GM21528 (cell line): ENCODE measurements around the gene MB.
"Not testable (repeated sequence)": the region's sequence is repeated elsewhere in the genome, so short reads cannot be mapped to it uniquely, and the experiment has no call there.

Experiments used
- ATAC-seq: cut with Tn5 transposase; IDR thresholded peaks from one replicate; pipeline ENCODE4 v1.9.1; 2021; ENCODE audit warnings: mild to moderate bottlenecking, moderate library complexity; ENCODE audit not compliant: unreplicated experiment, low FRiP score

MB gene

GRCh38 chr22:35638410-35638809 is 21.3 kb upstream of the MB start:
- no peak for ATAC-seq

- no peak for ATAC-seq
These were observed 20.9 kb upstream of the MB start for GRCh38 chr22:35638001-35638400.

- no peak for ATAC-seq
These were observed 20.1 kb upstream of the MB start for GRCh38 chr22:35637254-35637653.

GRCh38 chr22:35634943-35635540 is 17.9 kb upstream of the MB start:
- no peak for ATAC-seq

- no peak for ATAC-seq
These were observed 16.9 kb upstream of the MB start for GRCh38 chr22:35634015-35634414.

DNA sequence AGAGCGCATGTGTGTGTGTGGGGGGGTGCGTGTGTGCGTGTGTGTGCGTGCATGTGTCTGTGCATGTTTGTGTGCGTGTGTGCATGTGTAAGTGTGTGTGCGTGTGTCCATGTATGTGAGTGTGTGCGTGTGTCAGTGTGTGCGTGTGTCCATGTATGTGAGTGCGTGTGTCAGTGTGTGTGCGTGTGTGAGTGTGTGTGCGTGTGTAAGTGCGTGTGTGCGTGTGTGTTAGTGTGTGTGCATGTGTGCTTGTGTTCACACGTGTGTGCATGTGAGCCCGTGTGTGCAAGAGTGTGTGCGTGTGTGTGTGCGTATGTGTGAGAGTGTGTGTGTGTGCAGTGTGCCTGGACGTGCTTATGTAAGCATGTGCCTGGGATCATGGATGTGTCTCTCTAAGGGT is 16.4 kb upstream of the MB start:
- no peak for ATAC-seq

DNA sequence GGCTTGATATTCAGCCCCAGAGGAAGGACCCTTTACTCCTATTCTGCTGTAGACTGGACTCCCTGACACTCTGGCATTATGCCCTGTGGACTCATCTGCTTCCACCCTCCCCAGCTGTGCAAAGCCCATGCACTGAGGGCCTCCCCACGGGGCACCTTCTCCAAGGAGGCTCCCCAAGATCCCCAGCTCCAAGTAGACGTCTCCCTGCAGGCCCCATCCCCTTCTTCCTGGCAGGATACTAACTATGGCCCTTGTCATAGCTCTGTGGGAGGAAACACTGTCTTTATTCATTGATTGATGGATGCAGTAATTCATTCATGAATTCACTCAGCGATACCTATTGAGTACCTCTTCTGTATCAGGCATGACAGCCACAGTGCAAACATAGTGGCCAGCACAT is 15.8 kb upstream of the MB start:
- ATAC-seq = no peak

GRCh38 chr22:35631597-35631996 is 14.5 kb upstream of the MB start:
- ATAC-seq = no peak

DNA sequence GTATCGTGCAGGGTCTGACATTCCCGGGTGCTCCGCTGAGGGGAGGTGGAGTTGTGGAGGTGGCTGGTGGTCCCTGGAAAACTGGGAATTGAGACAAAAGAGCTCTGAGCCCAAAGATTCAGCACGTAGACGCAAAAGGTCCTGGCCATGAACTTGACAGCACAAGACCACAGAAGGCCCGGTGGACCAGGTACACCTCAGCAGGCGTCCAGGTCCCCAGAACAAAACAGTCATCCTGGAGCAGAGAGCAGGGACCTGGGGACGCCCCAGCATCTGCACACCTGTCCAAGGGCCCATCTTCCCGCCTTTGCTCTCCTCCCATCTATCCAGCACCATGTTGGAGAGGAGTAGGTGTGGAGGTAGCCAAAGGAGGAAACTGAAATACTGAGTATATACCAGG is 13.8 kb upstream of the MB start:
- ATAC-seq = no peak

- ATAC-seq = no peak
These were observed 13.3 kb upstream of the MB start for GRCh38 chr22:35630387-35630793.

DNA sequence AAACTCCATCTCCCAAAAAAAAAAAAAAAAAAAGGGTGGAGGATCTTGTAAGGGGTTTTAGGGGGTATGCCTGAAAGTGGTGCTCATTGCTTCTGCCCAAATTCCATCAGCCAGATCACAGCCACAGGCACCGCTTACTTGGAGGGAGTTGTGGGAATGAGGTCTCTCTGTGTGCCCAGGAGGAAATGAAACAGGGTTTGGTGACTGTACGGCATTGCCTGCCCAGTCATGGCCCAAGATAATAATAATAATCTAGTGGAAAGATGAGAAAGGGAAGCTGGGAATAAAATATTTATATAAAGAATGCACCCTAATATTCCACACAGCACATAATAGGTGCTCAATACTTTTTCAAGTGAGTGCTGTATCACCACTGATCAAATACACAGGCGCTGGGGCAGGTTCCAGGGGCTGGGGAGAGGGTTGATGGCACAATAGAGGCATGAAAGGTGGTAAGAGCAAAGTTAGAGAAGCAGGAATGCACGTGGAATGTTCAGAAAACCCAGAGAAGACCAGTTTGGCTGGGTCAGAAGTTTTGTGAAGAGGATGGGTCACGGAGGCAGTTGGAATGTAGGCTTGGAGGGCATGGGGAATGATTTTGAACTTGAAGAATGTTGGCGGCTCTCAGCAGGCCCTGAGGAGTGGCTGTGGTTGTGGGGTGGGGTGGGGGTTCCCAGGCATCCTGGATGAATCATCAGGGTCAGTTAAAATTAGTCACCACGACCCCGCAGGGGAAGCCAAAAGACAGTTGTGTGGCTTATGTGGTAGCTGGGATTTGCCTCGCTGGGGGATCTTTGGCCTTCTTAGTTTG is 12.5 kb upstream of the MB start:
- ATAC-seq = no peak

GRCh38 chr22:35628732-35629131 is 11.6 kb upstream of the MB start:
- ATAC-seq = no peak

DNA sequence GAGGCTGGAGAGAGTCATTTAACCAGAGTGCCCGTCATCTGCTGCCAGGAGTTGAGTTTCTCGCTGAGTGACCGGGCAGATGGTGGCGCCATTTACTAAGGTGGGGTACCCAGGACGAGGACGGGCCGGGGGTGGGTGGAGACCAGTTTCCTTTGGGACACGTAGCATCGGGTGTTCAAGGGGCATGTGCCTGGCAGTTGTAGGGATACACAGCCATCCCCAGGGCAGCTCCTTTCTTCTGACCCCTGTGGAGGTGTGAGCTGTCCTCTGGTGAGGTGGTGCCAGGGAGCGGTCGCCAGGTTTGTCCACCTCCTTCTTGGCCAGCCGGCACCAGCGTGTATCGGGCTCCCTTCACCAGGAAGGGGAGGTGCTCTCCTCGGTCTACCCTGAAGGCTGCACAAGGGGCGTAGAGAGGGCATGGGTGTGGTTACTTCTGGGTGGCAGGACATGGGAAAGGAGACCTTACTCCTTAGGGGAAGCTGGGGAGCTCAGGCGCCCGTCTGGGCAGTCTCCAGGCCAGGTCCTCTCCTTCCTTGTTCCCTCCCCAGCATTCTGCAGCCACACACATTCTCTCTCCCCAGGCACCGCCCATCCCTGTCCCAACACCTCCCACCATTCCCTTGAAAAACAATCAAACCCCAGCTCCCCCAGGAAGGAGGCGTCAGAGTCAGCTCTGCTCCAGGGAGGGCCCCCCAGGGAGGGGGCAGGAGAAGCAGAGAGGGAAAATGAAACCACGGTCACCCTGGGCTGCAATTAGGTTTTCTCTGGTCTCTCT is 10.3 kb upstream of the MB start:
- no peak for ATAC-seq

GRCh38 chr22:35625763-35626432 is 8.8 kb upstream of the MB start:
- no peak for ATAC-seq

- ATAC-seq = no peak
These were observed 7.4 kb upstream of the MB start for GRCh38 chr22:35624547-35624946.

DNA sequence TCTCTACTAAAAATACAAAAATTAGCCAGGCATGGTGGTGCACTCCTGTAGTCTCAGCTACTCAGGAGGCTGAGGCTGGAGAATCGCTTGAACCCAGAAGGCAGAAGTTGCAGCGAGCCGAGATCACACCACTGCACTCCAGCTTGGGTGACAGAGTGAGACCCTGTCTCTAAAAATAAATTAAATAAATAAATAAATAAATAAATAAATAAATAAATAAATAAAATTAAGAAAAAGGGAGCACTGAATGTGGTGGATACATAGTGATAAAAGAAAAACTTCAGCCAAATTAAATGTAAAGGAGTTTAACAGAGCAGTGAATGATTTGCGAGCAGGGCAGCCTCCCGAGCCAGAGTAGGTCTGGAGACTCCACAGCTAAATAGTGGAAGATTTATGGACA is 6.8 kb upstream of the MB start:
- ATAC-seq = not testable (repeated sequence)

GRCh38 chr22:35622191-35622913 is 5.2 kb upstream of the MB start:
- ATAC-seq = no peak

- ATAC-seq = no peak
These were observed 4.3 kb upstream of the MB start for GRCh38 chr22:35621451-35621850.

DNA sequence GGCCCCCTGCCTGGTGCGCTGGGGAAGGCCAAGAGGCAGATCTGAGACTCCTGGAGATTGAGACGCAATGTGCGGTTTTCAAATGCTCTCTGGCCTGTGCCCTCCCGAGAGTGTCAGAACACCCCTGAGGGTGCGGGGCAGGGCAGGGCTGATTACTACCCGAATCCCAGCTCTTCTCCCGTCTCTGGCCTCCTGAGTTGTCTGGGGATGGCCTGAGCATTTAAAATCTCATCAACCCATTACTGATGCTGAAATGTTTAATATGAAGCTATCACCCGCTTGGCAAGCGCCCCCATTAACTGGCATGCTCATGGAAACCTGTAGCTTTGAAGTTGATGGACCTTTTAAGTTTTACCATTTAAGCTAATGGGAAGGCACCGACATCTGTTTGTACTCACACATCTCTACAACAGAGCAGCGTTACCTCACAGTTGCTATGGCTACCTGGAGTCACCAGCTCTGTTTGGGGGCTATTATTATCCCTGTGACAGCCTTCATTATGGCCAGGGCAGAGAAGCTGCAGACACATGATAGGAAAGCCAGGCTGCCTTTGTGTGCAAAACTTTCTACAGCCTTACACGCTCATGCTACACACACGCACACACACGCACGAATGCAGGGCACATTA is 3.6 kb upstream of the MB start:
- ATAC-seq = no peak
